HCT116 (cell line): Measurements from ENCODE around the gene IFT22.
"Not testable (repeated sequence)": the region's sequence is repeated elsewhere in the genome, so short reads cannot be mapped to it uniquely, and the experiment has no call there.

Source experiments
- CTCF ChIP-seq, 3 experiments: fragments of 200-600 bp in 1 of 3; sonication (generic) in 1 of 3; IDR thresholded peaks in 2 of 3; conservative IDR thresholded peaks in 1 of 3; 2 replicates each; pipeline ENCODE4 v1.5.1; 2012 to 2017; ENCODE audit warnings: low read depth in 2 of 3, low read length in 2 of 3, antibody characterized with exemption in 1 of 3, borderline replicate concordance in 1 of 3, control low read depth in 1 of 3, mild to moderate bottlenecking in 1 of 3, mixed read lengths in 1 of 3, mixed run types in 1 of 3, moderate library complexity in 1 of 3; ENCODE audit not compliant: insufficient read depth in 1 of 3
- EZH2 ChIP-seq: fragments of 200-600 bp; sonication (generic); IDR thresholded peaks from 2 replicates; pipeline ENCODE4 v1.6.1; 2017; ENCODE audit warnings: antibody characterized with exemption, mixed run types
- EZH2phosphoT487 ChIP-seq: fragments of 200-600 bp; IDR thresholded peaks from 2 replicates; pipeline ENCODE4 v1.6.1; 2018; ENCODE audit warnings: antibody characterized with exemption, borderline replicate concordance
- JUND ChIP-seq: IDR thresholded peaks from 2 replicates; pipeline ENCODE4 v1.6.1; 2012
- MAX ChIP-seq: IDR thresholded peaks from 2 replicates; pipeline ENCODE4 v1.6.1; 2012
- POLR2A ChIP-seq: IDR thresholded peaks from 2 replicates; pipeline ENCODE4 v1.7.0; 2011; ENCODE audit warnings: borderline replicate concordance; ENCODE audit not compliant: insufficient read depth, insufficient read length; ENCODE audit errors: extremely low read depth
- POLR2AphosphoS5 ChIP-seq: IDR thresholded peaks from 2 replicates; pipeline ENCODE4 v1.6.1; 2011; ENCODE audit warnings: mild to moderate bottlenecking, low read depth, low read length, moderate library complexity
- SP1 ChIP-seq: IDR thresholded peaks from 2 replicates; pipeline ENCODE4 v1.6.1; 2012; ENCODE audit warnings: low read depth
- SRF ChIP-seq: IDR thresholded peaks from 2 replicates; pipeline ENCODE4 v1.6.1; 2012; ENCODE audit warnings: low read depth
- ZFX ChIP-seq: fragments of 450-650 bp; IDR thresholded peaks from 2 replicates; pipeline ENCODE4 v1.6.1; 2017
- ZNF274 ChIP-seq: fragments of 200-500 bp; sonication (Bioruptor generic); IDR thresholded peaks from 2 replicates; pipeline ENCODE4 v1.6.1; 2014; ENCODE audit warnings: mild to moderate bottlenecking, low read depth, low read length, inconsistent platforms

- not testable (repeated sequence) for TF ChIP-seq CTCF (IDR thresholded peaks at IDR 0.05 in 2 of 3, conservative IDR thresholded peaks at IDR 0.05 in 1 of 3; ENCODE audit: borderline replicate concordance in 1 of 3, insufficient read depth in 1 of 3, low read depth in 2 of 3, low read length in 2 of 3); POLR2A; POLR2AphosphoS5; ZNF274; EZH2phosphoT487; MAX; SP1; ZFX; JUND; EZH2; SRF
These were observed 29.0 kb downstream of the IFT22 start for GRCh38 chr7:101292566-101292965.
